ENCODE measurements around the gene LARGE1. TPM values are rescaled to one million over a fixed set of nuclear protein-coding genes. Genes with fewer than 3 reads are reported as not detected.

LARGE1 gene
- total RNA-seq, 1 donor from 2014 or later, result 35.5 TPM

DNA sequence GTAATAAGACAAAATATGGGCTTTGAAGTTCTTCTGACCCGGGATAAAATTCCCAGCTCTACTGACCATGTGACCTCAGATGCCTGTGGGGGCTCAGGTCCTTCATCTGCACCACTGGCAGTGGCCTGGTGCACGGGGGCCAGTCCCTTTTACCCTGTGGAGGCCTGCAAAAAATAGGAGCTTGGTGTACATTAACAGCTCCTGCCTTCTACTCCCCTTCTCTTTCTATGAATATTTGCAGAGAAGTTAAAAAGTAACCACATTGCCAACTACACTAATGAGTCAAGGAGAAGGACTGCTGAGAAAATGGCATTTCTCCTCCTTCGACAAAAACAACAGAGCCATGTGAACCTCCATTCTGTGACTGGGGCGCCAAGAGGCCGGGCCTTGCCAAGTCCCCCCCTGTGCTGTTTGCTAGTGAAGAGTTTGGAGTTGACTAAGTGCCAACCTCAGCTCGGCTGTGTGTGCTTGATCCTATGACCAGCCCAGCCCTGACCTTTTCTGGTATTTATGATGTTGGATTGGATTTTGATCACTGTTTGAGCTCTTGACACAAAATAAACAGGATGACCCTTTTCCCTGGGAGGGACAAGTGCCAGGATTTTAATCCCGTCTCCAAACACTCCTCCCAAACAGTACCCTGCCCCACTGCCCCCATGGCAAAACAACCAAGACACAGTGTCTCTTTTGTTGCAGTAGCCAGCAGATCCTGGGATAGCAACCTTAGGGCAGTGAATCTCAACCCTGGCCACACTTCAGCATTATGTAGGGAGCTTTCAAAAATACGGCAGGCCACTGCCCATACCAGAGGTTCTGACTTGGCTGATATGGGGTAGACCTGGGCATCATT lies 380.1 kb downstream of the LARGE1 start:
- peak; percentile 13 to 40 for DNase-seq (ENCODE audit: low spot score in 2 of 2)
- FAIRE-seq, result no peak

DNA sequence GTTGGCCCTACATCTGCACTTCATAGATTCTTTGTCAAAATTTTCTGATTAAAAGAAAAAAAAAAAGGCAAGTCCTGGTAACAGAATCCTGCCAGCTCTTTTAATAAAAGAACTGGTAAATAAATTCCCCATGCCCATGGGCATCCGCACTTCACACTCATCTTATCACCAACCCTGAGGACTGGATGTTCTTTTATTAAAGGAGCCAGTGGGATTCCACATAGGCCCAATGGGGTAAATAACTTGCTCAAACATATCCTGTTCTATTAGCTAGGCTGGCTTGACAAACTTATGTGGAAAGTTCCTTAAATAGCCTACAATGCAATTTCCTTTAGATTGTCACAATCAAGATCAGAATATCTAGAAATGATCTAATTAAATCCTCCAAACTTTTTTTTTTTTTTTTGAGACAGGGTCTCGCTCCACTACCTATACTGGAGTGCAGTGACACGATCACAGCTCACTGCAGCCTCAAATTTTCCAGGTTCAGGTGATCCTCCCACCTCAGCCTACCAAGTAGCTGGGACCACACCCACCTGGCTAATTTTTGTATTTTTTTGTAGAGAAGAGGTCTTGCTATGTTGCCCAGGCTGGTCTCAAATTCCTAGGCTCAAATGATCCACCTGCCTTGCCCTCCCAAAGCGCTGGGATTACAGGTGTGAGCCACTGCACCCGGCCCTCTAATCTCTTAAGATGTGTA lies 380.9 kb downstream of the LARGE1 start:
- DNase-seq (ENCODE audit: low spot score in 2 of 2), result no peak
- no peak for FAIRE-seq

DNA sequence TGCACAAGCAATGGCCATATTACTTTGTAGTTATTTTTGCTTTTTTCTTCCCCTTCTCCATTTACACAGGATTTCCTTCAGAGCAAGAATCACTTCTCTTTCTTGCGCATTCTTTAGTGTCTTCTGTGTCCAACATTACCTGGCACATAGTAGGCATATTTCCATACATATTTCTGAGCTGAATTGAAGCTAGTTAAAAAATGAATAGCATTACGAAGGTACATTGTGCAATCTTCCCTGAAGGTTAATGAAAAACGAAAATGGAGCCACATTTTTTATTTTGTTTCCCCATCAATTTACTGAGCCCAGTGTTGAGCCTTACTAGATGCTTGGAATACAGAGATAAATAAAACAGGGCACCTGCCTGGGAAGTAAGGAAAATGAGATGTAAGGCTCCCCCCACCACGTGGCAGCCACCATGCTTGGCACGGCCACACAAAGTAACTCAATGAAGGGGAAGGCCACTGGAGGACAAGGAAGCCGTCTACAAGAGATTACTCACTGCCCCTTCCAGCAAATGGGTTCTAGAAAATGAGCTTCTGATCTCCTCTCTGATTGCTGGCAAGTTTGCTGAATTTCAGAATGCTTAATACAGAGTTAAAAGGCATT lies 381.9 kb downstream of the LARGE1 start:
- FAIRE-seq (no peak), DNase-seq (ENCODE audit: low spot score in 2 of 2) (no peak)

DNA sequence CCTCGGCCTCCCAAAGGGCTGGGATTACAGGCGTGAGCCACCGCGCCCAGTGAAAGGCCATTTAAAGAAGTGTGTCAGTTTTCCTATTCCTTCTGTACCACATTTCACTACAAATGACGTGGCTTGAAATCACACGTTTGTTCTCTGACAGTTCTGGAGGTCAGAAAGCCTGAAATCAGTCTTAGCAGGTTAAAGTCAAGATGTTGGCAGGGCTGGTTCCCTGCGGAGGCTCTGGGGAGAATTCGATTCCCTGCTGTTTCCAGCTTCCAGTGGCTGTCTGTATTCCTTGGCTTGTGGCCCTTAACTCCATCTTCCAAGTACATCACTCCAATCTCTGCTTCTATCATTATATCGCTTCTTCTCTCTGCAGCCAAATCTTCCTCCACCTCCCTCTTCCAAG lies 383.2 kb downstream of the LARGE1 start:
- DNase-seq (ENCODE audit: low spot score in 2 of 2), result no peak
- no peak for FAIRE-seq

DNA sequence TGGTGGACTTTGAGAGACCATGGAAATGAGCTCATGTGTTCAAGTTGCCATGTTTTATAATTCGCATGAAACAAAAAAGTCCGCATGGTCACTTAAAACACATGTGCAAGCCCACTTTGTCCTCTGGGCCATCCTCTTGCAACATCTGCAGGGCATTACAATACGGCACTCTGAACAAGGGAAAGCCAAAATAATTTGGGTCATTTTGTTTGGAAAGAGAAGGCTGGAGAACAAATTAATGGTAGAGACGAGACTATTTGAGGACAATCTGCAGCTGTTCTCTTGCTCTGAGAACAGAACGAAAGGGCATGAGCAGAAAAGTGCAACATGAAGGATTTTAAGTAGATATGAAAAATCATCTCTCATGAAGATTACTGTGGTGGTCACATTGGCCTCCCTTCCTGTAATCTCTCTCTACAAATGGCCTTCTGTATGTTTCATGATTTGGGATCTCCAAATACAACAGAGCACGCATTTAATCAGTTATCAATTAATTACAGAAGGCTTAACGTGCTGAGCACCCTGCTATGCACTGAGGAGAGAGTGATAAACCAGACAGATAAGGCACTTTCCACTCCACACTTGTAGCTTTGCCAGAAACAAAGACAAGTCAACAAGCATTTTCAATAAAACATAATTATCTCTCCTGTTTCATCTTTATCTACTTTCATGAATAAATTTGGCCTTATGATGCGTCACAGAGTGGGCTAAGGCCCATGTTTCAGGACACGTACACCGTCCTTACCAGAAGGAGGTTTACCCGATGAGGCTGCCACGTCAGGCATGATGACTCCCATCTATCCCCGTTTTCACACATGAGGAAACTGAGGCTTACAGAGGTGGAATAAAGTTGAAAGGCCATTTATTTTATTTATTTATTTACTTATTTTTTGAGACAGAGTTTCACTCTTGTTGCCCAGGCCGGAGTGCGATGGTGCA lies 384.1 kb downstream of the LARGE1 start:
- FAIRE-seq, result no peak
- no peak for DNase-seq (ENCODE audit: low spot score in 2 of 2)

DNA sequence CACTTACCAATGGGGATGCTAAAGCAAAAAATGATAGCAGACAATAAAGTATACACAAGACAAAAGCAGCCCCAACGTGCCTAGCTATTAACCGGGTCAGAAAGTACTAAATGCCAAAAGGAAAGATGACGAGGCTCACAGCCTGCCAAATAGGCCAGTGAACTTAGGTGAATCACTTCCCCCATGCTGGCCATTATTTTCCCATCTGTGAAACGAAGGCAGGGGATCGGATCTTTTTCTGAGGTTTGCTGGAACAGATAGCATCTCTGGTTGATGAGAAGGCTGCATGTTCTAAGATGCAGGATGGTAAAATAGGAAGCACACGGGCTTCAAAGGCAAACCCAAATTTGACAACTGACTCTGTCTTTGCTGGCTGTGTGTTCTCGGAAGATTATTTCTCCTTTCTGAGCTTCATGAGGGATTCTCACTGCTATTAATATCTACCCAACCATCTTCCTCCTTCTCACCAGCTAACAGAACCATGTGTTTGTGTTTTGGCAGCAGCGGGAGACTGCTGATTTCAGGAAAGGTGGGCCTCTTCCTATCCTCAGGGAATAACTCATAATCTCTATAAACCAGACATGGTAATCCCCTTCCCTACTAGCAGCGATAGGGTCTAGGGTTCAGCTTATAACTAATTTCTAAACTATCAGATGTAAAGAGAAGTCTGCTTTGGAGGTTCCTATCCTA lies 390.7 kb downstream of the LARGE1 start:
- DNase-seq (ENCODE audit: low spot score in 2 of 2) (no peak), FAIRE-seq (no peak)

DNA sequence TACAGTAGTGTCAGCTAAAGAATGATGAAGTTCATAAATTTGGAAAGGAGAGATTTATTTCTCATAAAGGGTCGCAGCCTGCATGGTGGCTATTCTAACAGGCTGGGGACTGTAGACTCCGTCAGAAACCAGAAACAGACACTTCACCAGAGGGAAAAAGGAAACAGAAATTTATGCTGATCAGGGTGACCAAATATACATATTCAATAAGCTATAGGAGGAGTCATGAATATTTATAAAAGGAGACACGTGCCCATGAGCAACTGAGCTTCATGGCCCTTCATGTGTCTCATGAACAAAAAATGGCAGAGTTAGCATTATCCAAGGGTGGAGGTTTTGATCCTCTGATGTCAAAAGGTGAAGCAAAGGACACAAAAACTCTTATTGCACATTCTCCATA lies 392.1 kb downstream of the LARGE1 start:
- no peak for DNase-seq (ENCODE audit: low spot score in 2 of 2)
- no peak for FAIRE-seq

DNA sequence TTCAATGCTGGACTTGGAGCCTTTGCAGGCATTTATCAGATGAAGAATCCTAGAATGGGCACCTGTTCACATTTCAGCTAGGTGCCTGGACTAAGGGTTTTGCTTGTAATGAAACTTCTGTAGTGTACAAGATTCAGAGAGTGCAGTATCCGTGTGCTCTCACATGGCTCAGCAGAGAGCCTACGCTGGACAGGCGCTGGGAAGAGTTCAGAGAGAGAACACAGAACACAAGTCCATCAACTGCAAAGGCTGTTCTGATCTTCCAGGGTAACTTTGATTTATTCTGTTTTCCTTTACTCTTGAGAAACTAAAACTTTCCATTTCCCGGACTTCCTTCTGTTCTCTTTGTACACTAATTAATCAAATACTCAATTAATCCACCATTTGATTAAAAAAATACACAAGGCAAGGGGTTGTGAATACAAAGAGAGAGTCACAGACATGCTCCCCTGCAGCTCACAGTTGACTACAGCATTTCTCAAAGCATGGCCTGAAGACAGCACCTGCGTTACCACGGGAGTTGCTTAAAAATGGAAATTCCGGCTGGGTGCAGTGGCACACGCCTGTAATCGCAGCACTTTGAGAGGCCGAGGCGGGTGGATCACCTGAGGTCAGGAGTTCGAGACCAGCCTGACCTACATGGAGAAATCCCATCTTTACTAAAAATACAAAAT lies 393.7 kb downstream of the LARGE1 start:
- DNase-seq (ENCODE audit: low spot score in 2 of 2) (no peak), FAIRE-seq (no peak)

DNA sequence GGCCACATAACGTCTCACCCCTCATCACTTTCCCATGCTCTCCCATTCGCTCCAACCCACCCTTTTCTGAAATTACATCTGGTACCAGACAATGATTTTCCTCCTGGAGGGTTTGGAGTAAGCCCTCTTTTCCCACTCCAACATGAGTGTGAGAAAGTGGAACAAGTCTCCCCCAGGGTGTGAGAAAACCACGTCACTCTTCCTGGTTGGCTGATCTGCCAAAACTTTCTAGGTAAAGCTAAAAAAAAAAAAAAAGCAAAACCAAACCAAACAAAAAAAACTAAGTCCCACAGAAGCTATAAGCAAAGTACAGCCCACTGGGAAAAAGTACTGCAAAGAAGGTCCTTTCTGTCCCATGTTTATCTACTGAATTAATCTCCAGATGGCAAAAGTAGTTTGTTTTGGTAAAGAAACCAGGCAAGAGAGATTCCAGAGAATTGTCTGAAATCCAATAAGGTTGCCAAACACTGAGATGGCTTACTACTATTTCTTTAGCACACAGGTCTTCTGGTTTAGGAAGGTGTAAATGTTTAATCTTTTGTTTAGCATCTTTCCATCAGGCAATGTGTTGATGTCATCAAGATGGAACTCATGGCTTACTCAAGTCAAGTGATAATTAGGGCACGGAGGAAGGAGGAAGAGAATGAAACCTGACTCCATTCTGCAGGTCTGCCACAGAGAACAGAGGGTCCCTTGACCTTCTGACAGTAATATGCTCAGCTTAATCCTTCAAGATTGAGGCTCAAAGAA lies 395.6 kb downstream of the LARGE1 start:
- DNase-seq (ENCODE audit: low spot score in 2 of 2) (no peak), FAIRE-seq (no peak)

DNA sequence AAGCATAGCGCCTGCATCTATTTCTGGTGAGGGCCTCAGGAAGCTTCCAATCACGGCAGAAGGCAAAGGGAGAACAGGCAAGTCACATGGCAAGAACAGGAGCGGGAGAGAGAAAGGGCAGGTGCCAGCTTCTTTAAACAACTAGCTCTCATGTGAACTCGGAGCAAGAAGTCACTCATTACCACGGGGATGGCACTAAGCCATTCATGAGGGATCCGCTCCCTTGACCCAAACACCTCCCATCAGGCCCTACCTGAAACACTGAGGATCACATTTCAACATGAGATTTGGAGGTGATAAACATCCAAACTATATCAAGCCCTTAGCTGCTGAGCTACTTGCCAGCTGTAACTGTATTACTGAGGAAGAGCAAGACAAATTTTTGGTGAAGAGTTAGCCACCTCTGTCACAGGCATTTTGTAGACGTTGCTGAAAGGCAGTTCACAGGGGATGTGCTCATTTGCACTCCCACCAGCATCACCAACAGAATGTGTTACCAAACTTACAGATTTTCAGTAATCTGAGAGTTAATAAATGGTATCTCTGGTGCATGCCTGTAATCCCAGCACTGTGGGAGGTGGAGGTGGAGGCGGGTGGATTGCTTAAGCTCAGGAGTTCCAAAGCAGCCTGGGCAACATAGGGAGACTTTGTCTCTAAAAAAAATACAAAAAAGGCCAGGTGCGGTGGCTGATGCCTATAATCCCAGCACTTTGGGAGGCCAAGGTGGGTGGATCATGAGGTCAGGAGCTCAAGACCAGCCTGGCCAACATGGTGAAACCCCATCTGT lies 398.2 kb downstream of the LARGE1 start:
- DNase-seq (ENCODE audit: low spot score in 2 of 2) (no peak), FAIRE-seq (no peak)

DNA sequence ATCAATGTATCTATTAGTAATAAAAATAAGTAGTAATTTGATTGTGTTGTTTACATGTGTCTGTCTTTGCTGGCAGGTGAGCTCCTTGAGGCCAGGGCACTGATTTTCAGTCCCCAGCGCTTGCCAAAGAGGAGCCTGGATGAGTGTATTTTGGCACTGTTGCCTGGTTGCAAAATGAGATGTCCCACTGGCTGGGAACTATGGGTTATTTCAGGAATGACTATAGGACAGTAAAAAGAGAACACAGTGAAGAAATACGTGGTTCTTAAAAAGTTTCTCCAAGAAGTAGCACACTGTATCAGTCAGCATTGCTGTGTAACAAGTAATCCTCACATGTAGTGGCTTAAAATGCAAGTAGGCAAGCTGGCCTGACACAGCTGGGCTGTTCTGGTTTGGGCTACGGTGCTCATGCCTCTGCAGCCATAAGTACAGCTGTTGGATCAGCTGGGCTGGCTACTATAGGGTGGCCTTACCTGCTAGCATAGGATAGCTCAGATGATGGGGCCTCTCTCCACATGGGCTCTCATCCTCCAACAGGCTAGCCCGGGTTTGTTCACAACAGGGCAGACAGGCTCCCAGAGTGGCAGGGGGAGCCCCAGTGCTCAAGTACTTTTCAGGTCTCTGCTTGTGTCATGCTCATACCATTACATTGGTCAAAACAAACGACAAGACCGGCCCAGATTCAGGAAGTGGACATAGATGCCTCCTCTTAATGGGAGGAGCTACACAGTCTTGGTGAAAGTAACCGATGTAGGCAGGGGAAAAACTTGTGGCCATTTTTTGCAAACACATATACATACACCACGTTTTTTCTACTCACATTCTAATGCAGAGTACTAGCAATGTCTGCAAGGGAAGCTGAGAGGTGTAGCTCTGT lies 399.1 kb downstream of the LARGE1 start:
- FAIRE-seq (no peak), DNase-seq (ENCODE audit: low spot score in 2 of 2) (no peak)

DNA sequence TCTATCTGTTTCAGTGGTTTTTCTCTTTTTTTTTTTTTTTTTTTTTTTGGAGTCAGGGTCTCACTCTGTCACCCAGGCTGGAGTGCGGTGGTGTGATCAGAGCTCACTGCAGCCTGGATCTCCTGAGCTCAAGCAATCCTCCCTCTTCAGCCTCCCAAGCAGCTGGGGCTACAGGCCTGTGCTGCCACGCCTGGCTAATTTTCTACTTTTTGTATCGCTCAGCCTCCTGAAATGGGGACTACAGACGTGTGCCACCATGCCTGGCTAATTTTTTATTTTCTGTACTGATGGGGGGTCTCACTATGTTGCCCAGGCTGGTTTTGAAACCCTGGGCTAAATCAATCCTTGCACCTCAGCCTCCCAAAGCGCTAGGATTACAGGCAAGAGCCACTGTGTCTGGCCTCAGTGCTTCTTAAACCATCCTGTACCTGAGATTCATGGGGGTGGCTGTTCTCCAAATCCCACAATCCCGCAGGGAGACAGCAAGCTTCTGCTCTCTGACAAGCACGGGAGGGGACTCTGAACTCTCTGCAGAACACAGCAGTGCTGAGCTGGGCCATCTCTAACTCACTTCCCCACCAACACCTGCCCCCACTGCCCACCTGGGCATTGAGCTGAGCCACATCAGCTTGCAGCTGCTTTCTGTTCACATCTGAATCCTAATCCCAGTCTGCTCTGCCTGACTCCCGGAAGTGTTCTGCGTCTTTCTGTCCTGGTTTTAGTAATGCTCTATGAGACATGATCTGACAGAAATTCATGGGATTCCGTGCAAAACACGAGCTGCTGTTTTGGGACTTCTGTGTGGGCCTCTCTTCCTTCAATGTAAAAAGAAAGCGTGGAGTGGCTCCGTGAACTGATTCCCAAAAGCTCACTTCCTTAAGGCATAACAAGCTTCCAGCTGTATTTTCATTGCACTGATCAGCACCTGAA lies 400.0 kb downstream of the LARGE1 start:
- no peak for FAIRE-seq
- no peak for DNase-seq (ENCODE audit: low spot score in 2 of 2)

DNA sequence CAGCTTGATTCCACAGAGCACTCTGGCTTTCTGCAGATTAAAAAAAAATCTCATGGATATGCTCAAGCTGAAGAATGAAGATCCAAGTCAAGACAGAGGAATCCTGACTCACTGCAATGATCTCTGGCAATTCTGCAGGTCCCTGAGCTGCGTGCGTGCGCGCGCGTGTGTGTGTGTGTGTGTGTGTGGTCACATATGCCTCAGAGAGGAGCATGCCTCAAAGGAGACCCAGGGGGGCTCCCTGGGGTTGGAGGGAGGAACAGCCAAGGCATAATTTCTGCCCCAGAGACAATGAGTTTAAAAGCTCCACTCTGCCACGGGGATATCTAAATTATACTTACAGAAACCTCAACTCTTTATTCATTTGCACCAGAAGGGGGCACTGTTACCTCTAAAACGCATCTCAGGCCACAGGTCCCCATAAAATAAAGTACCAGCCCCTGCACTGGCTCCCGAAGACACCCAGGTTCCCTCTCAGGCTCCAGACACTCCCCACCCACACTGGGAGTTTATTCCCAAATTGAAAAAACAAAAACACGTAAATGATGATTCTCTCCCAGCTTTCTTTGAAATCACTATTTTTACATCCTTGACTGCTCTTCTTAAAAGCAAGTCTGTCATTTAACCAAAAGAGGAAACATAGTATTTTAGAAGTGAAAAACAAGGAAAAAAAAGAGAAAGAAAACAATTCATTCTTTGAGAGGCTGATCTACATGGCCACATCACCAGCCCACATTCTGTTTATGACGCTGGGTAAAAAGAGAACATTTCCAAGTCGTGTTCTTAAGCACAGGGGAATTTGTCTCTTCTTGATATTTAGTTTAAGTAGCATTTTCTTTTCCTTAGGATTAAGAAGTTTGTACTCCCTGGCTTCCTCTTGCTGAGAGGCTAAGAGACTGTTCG lies 401.0 kb downstream of the LARGE1 start:
- no peak for FAIRE-seq
- peak in 1 of 2 donors; percentile 64 for DNase-seq (ENCODE audit: low spot score in 2 of 2)

DNA sequence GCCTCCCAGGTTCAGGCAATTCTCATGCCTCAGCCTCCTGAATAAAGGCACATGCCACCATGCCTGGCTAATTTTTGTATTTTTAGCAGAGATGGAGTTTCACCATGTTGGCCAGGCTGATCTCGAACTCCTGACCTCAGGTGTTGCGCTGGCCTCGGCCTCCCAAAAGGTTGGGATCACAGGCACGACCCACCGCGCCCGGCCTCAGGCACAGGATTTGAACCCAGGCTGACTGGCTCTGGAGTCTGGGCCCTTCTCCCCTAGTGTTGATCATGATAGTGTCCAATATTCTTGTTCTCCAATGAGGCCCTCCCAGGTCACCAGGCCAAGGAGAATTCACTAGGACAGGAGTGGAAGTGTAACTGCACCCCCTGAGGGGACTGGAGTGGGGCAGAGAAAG lies 401.9 kb downstream of the LARGE1 start:
- no peak for DNase-seq (ENCODE audit: low spot score in 2 of 2)
- FAIRE-seq, result no peak

DNA sequence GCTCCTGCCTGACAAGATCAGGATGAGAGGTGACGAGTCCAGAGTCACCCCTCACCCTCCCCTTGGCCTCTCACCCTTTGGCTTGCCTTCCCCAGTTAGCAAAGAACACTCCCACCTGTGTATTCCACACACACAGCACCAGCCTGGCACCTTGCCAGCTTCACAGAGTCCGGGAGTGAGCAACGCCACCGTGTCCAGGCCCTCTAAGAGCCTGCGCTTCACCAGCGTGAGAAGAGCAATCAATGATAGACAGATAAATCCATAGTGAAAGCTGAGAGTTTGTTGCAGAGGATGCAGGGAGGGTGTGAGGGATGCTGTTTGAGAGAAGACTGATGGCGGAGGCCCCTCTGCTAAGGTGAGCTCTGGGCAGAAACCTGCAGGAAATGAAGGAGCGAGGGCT lies 404.5 kb downstream of the LARGE1 start:
- DNase-seq (ENCODE audit: low spot score in 2 of 2) (no peak), FAIRE-seq (no peak)

Data from frontal cortex (tissue), 4 donors.